Measurements from ENCODE around the gene IDE.
"Not testable (repeated sequence)": the region's sequence is repeated elsewhere in the genome, so short reads cannot be mapped to it uniquely, and the experiment has no call there.

DNA sequence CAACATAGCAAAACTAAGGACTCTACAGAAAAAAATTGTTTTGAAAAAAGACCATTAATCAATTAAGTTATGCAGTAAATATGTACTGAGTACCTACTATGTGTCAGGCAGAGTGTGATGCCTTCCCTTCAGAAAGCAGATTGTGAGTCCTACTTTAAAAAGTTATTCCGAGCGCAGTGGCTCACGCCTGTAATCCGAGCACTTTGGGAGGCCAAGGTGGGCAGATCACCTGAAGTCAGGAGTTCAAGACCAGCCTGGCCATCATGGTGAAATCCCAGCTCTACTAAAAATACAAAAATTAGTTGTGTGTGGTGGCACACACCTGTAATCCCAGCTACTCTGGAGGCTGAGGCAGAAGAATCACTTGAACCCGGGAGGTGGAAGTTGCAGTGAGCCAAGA lies 4.2 kb downstream of the IDE start:
- not testable (repeated sequence) for TF ChIP-seq POLR2A, EP300, POLR2AphosphoS5 (IDR thresholded peaks at IDR 0.05)
- TF ChIP-seq, protein P1, sequence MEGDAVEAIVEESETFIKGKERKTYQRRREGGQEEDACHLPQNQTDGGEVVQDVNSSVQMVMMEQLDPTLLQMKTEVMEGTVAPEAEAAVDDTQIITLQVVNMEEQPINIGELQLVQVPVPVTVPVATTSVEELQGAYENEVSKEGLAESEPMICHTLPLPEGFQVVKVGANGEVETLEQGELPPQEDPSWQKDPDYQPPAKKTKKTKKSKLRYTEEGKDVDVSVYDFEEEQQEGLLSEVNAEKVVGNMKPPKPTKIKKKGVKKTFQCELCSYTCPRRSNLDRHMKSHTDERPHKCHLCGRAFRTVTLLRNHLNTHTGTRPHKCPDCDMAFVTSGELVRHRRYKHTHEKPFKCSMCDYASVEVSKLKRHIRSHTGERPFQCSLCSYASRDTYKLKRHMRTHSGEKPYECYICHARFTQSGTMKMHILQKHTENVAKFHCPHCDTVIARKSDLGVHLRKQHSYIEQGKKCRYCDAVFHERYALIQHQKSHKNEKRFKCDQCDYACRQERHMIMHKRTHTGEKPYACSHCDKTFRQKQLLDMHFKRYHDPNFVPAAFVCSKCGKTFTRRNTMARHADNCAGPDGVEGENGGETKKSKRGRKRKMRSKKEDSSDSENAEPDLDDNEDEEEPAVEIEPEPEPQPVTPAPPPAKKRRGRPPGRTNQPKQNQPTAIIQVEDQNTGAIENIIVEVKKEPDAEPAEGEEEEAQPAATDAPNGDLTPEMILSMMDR (IDR thresholded peaks at IDR 0.05) = not testable (repeated sequence)
